SK-N-MC (cell line): ENCODE measurements around the gene IQSEC3.

Experiments used
- EZH2 ChIP-seq: fragments of 200-600 bp; sonication (generic); IDR thresholded peaks from one replicate; pipeline ENCODE4 v1.6.1; 2017; ENCODE audit warnings: antibody characterized with exemption
- POLR2AphosphoS5 ChIP-seq: IDR thresholded peaks from 2 replicates; pipeline ENCODE4 v1.6.1; 2012; ENCODE audit warnings: mild to moderate bottlenecking, low read depth, low read length, borderline replicate concordance

- TF ChIP-seq POLR2AphosphoS5 (no peak), EZH2 (no peak)
These were observed 80.7 kb downstream of the IQSEC3 start for GRCh38 chr12:147242-147641.
